Cardiac fibroblast (primary cell): Measurements from ENCODE around the gene MRS2.
"Not testable (repeated sequence)": the region's sequence is repeated elsewhere in the genome, so short reads cannot be mapped to it uniquely, and the experiment has no call there.

ENCODE experiments used
- DNase-seq, 2 donors: peaks; one replicate each; pipeline versions ENCODE4 v3.0.0 to v3.0.0-alpha.2; 2010; ENCODE audit warnings: low read depth in 2 of 2
- H3K4me3 ChIP-seq, 2 donors: replicated peaks in 1 of 2; 1 replicate in 1 of 2; 2 replicates in 1 of 2; pipeline ENCODE4 v1.5.1; 2011; ENCODE audit warnings: low read depth in 2 of 2, low read length in 2 of 2, mild to moderate bottlenecking in 2 of 2, moderate library complexity in 1 of 2
- TF ChIP-seq, protein P1 (sequence below): IDR thresholded peaks from one replicate; pipeline ENCODE4 v1.5.1; 2011; ENCODE audit warnings: low read depth, mild to moderate bottlenecking, low read length, inconsistent platforms

The MRS2 gene

DNA sequence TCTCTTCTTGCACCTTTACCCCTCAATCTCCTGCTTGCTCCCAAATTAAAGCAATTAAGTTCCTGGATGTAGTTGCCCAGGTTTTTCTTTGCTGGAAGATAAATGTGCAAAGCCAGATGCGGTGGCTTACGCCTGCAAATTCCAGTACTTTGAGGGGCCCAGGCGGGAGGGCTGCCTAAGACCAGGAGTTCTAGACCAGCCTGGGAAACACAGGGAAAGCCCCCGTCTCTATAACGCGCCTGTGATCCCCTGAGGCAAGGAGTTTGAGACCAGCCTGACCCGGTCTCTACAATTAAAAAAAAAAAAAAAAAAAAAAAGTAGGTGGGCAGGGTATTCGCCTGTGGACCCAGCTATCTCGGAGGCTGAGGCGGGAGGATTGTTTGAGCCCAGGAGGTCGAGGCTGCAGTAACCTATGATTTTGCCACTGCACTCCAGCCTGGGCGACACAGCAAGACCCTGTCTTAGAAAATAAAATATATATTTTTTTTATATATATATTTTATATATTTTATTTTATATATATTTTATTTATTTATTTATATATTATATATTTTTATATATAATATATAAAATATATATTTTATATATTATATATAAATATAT, 44.4 kb upstream of the MRS2 start:
- no peak for DNase-seq
- TF ChIP-seq, protein P1, sequence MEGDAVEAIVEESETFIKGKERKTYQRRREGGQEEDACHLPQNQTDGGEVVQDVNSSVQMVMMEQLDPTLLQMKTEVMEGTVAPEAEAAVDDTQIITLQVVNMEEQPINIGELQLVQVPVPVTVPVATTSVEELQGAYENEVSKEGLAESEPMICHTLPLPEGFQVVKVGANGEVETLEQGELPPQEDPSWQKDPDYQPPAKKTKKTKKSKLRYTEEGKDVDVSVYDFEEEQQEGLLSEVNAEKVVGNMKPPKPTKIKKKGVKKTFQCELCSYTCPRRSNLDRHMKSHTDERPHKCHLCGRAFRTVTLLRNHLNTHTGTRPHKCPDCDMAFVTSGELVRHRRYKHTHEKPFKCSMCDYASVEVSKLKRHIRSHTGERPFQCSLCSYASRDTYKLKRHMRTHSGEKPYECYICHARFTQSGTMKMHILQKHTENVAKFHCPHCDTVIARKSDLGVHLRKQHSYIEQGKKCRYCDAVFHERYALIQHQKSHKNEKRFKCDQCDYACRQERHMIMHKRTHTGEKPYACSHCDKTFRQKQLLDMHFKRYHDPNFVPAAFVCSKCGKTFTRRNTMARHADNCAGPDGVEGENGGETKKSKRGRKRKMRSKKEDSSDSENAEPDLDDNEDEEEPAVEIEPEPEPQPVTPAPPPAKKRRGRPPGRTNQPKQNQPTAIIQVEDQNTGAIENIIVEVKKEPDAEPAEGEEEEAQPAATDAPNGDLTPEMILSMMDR, result no peak
- H3K4me3 ChIP-seq, result no peak overlapping the region

DNA sequence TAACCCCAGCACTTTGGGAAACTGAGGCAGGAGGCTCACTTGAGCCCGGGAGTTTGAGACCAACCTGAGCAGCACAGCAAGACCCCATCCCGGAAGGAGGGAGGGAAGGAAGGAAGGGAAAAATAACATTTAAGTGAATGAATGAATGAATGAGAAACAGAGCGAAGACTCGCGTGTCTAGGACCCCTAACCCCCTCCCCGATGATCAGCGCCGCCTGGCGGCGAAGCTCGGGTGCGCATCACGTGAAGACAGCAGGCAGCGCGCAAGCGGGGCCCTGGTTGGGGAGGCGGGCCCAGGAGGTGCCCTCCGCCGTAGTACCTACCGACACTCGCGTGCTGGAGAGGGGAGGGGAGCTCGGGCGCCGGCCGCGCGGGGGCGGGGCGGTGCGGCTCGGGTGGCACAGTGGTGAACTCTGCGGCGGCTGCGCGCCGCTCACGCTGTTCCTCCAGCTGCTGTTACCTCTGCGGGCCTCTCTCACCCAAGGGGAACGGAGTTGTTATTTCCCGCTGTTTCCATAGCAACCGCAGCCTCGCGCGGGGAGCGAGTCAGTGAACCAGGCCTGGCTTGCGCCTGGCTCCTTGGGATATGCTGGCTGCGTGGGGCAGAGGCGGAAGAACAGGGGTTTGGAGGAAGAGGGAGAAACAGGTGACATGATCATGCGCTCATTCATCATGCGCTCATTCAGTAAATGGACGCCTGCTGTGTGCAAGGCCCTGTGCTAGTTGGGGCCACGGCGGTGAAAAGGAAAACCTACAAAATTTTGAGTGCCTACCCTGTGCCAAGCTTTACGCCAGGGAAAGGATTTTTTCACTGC, 42.9 kb upstream of the MRS2 start:
- TF ChIP-seq, protein P1, result peak; percentile 88
- peak; percentile 76 to 82 for DNase-seq
- H3K4me3 ChIP-seq, result peak overlapping the region; percentile 46 to 53

DNA sequence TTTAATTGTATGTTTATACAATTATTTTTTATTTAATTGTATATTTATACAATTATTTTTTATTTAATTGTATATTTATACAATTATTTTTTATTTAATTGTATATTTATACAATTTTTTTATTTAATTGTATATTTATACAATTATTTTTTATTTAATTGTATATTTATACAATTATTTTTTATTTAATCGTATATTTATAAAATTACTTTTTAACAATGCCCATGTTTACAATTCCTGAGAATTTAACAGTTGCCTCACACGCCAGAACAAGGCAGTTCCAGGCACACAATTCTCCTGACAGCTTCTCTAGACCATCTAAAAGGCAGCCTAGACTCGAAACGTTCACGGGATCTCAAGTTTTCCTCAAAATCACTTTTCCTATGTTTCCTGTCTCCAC, 40.4 kb upstream of the MRS2 start:
- not testable (repeated sequence) for DNase-seq, H3K4me3 ChIP-seq

DNA sequence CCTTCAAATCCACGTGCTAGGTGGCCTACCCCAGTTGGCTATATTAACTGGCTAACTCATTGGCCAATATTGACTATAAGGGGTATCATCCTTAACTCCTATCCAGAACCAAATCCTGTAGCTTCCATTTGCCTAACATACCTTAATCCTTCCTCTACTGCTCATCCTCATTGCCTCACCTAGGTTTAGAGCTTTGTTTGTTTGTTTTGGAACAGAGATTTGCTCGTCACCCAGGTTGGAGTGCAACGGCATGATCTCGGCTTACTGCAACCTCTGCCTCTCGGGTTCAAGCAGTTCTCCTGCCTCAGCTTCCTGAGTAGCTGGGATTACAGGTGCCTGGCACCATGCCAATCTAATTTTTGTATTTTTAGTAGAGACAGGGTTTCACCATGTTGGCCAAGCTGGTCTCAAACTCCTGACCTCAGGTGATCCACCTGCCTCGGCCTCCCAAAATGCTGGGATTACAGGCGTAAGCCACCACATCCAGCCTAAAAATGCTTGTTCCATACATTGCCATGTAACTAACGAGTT, 37.6 kb upstream of the MRS2 start:
- not testable (repeated sequence) for DNase-seq, H3K4me3 ChIP-seq

DNA sequence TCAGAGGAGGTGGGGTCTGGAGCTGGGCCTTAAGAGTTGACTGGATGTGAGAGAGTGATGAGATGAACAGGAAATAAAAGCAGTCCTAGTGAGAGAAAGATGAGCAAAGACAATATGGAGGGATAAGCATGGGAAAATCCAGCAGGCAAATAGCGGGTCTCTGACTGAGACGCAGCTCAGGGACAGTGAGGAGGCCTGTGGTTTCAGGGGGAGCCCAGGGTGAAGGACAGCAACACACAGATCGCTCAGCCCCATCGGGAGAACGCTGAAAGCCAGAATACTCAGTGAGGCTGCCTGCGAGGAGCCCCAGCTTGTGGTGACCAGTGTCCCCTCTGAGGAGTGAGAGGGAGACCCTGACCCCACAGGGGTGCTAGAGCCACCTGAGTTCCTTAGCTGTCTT, 28.1 kb upstream of the MRS2 start:
- no peak overlapping the region for H3K4me3 ChIP-seq
- no peak for DNase-seq
- TF ChIP-seq, protein P1, result no peak

DNA sequence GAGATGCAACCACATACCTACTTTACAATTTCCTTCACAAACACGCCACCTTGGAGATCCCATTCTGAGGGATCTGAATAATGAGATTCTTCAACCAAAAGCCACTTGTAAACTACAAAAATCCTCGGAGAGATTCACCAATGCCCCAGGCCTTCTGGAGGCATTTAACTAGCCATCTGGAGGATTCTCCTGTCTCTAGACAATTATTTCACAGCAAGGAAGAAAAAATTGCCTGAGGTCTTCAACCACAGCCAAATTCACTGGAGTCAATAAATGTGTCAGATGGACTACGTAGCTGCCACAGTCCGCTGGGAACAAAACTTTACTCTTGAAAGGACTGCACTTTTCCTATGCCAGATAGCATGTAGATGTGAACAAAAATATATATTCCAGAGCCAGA, 25.9 kb upstream of the MRS2 start:
- H3K4me3 ChIP-seq, result no peak overlapping the region
- DNase-seq, result no peak

DNA sequence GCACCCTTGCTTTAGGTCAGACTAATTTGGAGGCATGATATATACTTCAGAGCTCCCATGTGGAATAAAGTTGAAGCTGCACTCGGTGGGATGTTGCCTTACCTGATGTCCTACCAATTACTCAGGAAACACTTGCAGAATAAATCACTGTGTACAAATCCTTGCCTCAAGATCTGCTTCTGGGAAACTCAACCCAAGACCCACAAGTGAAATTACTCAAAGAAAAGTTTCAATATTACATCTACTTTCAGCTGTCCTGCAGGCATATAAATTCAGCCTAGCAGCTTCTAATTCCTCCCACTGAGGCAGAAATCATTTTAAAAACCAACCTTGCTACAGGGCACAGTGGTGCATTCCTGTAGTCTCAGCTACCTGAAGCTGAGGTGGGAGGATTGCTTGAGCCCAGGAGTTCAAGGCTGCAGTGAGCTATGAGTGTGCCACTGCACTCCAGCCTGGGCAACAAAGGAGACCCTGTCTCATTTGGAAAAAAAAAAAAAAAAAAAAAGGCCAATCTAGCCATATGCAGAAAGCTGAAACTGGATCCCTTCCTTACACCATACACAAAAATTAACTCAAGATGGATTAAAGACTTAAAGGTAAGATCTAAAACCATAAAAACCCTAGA, 24.2 kb upstream of the MRS2 start:
- TF ChIP-seq, protein P1, result no peak
- no peak for DNase-seq
- no peak overlapping the region for H3K4me3 ChIP-seq

More for the DNA sequence above, 25.9 kb upstream of the MRS2 start:
- TF ChIP-seq, protein P1, result no peak
